ENCODE results near the gene ARHGAP26. TPM values are rescaled to one million over a fixed set of nuclear protein-coding genes. Genes with fewer than 3 reads are reported as not detected.

The ARHGAP26 gene
- total RNA-seq, 1 experiment from 2014 or later: 65.5 TPM

DNA sequence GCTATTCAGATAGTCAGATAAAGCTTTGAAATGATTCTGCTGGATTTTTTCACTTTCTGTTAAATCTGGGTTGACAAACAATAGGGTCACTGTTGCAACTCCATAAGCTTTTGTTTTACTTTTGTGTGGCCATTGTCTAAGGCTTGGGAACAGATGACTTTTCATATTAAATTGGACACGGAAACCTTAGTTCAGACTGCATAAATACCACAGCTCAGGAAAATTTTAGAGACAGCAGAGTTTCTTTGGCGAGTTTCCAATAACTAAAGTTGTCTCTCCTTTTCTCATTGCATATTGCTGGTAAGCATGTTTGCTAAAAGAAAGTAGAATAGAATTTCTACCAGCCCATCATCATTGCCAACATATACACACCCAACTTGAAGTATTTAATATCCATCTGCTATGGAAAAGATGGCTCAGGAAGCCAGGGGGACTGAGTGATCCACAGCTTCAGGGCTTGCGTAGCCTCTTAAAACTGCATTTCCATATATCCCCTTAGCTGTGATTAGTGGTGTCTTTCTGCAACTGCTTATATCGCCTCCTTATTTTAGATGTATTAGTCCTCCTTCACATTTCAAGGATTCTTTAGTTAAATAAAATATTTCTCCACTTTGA, 168.2 kb downstream of the ARHGAP26 start:
- TF ChIP-seq, protein P1, sequence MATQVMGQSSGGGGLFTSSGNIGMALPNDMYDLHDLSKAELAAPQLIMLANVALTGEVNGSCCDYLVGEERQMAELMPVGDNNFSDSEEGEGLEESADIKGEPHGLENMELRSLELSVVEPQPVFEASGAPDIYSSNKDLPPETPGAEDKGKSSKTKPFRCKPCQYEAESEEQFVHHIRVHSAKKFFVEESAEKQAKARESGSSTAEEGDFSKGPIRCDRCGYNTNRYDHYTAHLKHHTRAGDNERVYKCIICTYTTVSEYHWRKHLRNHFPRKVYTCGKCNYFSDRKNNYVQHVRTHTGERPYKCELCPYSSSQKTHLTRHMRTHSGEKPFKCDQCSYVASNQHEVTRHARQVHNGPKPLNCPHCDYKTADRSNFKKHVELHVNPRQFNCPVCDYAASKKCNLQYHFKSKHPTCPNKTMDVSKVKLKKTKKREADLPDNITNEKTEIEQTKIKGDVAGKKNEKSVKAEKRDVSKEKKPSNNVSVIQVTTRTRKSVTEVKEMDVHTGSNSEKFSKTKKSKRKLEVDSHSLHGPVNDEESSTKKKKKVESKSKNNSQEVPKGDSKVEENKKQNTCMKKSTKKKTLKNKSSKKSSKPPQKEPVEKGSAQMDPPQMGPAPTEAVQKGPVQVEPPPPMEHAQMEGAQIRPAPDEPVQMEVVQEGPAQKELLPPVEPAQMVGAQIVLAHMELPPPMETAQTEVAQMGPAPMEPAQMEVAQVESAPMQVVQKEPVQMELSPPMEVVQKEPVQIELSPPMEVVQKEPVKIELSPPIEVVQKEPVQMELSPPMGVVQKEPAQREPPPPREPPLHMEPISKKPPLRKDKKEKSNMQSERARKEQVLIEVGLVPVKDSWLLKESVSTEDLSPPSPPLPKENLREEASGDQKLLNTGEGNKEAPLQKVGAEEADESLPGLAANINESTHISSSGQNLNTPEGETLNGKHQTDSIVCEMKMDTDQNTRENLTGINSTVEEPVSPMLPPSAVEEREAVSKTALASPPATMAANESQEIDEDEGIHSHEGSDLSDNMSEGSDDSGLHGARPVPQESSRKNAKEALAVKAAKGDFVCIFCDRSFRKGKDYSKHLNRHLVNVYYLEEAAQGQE (IDR thresholded peaks at IDR 0.05; ENCODE audit: insufficient read depth in 1 of 2, low read depth in 2 of 2, low read length in 1 of 2): no peak
- TF ChIP-seq TCF7L2 (IDR thresholded peaks at IDR 0.05; ENCODE audit: low read depth, low read length) (no peak), POLR2AphosphoS5 (IDR thresholded peaks at IDR 0.05; ENCODE audit: low read depth, low read length) (no peak), SIN3A (IDR thresholded peaks at IDR 0.05; ENCODE audit: borderline replicate concordance, insufficient read depth, low read depth, low read length) (no peak)
- TF ChIP-seq, protein P2, sequence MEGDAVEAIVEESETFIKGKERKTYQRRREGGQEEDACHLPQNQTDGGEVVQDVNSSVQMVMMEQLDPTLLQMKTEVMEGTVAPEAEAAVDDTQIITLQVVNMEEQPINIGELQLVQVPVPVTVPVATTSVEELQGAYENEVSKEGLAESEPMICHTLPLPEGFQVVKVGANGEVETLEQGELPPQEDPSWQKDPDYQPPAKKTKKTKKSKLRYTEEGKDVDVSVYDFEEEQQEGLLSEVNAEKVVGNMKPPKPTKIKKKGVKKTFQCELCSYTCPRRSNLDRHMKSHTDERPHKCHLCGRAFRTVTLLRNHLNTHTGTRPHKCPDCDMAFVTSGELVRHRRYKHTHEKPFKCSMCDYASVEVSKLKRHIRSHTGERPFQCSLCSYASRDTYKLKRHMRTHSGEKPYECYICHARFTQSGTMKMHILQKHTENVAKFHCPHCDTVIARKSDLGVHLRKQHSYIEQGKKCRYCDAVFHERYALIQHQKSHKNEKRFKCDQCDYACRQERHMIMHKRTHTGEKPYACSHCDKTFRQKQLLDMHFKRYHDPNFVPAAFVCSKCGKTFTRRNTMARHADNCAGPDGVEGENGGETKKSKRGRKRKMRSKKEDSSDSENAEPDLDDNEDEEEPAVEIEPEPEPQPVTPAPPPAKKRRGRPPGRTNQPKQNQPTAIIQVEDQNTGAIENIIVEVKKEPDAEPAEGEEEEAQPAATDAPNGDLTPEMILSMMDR (IDR thresholded peaks at IDR 0.05): no peak
- no peaks in the 10 kb centered on the region for H3K9me3 ChIP-seq (ENCODE audit: control insufficient read depth, insufficient read depth, low read depth, low read length)
- ChIA-PET CTCF (no interaction called here), POLR2A (no interaction called here)
- no peak overlapping the region for H3K27ac ChIP-seq (ENCODE audit: low read length)
- no peaks in the 10 kb centered on the region for H3K27me3 ChIP-seq (ENCODE audit: control insufficient read depth, insufficient read depth, low read length)
- no peaks in the 10 kb centered on the region for H3K4me1 ChIP-seq (ENCODE audit: control insufficient read depth, insufficient read depth, low read length)
- no peak for ATAC-seq
- DNase-seq (ENCODE audit: low read depth, low spot score): no peak
- intact Hi-C loops (cut with micrococcal nuclease; ENCODE audit: unreplicated experiment) (no loop called here), in situ Hi-C loops (cut with HindIII; ENCODE audit: low pct_unique_long_range_greater_than_20kb, low sequenced_read_pairs) (no loop called here)
- no TSS peak for BruUV-seq (replicated peaks)
- peaks cover 3% of the 10 kb centered on the region; the same call in 1 of the 2 replicates for H3K36me3 ChIP-seq (ENCODE audit: control insufficient read depth, insufficient read depth, low read length)
- H3K4me3 ChIP-seq (ENCODE audit: low read depth in 2 of 2, low read length in 2 of 2): no peak overlapping the region

DNA sequence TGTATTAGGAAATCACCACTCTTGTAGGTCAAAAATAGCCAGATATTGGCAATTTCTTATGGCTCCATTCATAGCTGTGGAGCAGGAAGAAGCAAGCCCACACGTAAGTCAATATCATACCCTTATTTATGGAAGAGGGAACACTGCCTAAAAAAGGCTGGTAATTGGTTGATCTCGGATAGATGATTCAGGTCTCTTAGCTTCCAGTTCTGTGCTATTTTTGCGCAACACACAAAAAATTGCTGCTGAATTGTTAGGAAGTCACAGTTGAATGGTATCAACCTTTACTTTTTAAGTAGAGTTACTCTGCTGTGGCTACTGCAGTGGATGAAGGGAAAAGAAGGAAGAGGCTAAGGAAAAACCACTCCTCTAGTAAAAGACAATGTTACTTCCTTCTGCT, 168.8 kb downstream of the ARHGAP26 start:
- no peaks in the 10 kb centered on the region; the same call in 1 of the 2 replicates for H3K36me3 ChIP-seq (ENCODE audit: control insufficient read depth, insufficient read depth, low read length)
- no peak overlapping the region for H3K4me3 ChIP-seq (ENCODE audit: low read depth in 2 of 2, low read length in 2 of 2)
- H3K4me1 ChIP-seq (ENCODE audit: control insufficient read depth, insufficient read depth, low read length): no peaks in the 10 kb centered on the region
- in situ Hi-C loops (cut with HindIII; ENCODE audit: low pct_unique_long_range_greater_than_20kb, low sequenced_read_pairs): no loop called here
- ChIA-PET POLR2A (no interaction called here), CTCF (no interaction called here)
- DNase-seq (ENCODE audit: low read depth, low spot score) (no peak), ATAC-seq (no peak)
- H3K27me3 ChIP-seq (ENCODE audit: control insufficient read depth, insufficient read depth, low read length): no peaks in the 10 kb centered on the region
- no TSS peak for BruUV-seq (replicated peaks)
- no peak overlapping the region for H3K27ac ChIP-seq (ENCODE audit: low read length)
- intact Hi-C loops (cut with micrococcal nuclease; ENCODE audit: unreplicated experiment): no loop called here
- H3K9me3 ChIP-seq (ENCODE audit: control insufficient read depth, insufficient read depth, low read depth, low read length): no peaks in the 10 kb centered on the region
- TF ChIP-seq SIN3A (IDR thresholded peaks at IDR 0.05; ENCODE audit: borderline replicate concordance, insufficient read depth, low read depth, low read length): no peak

DNA sequence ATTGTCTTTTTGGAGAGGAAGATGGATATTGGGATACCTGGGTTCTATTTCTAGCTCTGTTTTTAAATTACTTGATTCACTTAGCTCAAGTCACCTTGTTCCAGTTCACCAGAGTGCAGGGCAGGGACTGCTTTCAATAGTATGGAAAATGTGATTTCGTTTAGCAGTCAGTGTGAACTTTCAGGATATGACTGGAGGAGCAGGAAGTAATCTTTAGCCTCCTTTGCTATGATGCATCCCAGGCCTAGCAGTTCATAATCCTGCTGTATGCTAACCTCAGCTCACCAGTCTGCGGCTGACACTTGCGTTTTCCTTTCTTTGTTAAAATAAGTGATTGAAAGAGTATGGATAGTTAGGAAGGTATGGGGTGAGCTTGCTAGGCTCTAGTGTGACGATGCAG, 169.7 kb downstream of the ARHGAP26 start:
- H3K4me1 ChIP-seq (ENCODE audit: control insufficient read depth, insufficient read depth, low read length): no peaks in the 10 kb centered on the region
- DNase-seq (ENCODE audit: low read depth, low spot score) (no peak), ATAC-seq (no peak; the same call in 1 of the 2 replicates)
- POLR2A ChIA-PET: no interaction called here
- H3K36me3 ChIP-seq (ENCODE audit: control insufficient read depth, insufficient read depth, low read length): no peaks in the 10 kb centered on the region; the same call in 1 of the 2 replicates
- CTCF ChIA-PET: no interaction called here
- no TSS peak for BruUV-seq (replicated peaks)
- intact Hi-C loops (cut with micrococcal nuclease; ENCODE audit: unreplicated experiment): no loop called here
- H3K27ac ChIP-seq (ENCODE audit: low read length): no peak overlapping the region
- in situ Hi-C loops (cut with HindIII; ENCODE audit: low pct_unique_long_range_greater_than_20kb, low sequenced_read_pairs): no loop called here
- H3K27me3 ChIP-seq (ENCODE audit: control insufficient read depth, insufficient read depth, low read length): no peaks in the 10 kb centered on the region
- H3K4me3 ChIP-seq (ENCODE audit: low read depth in 2 of 2, low read length in 2 of 2): no peak overlapping the region
- TF ChIP-seq TCF7L2 (IDR thresholded peaks at IDR 0.05; ENCODE audit: low read depth, low read length): no peak
- TF ChIP-seq, protein P1 (IDR thresholded peaks at IDR 0.05; ENCODE audit: insufficient read depth in 1 of 2, low read depth in 2 of 2, low read length in 1 of 2): no peak
- TF ChIP-seq POLR2AphosphoS5 (IDR thresholded peaks at IDR 0.05; ENCODE audit: low read depth, low read length): no peak
- no peak for TF ChIP-seq SIN3A (IDR thresholded peaks at IDR 0.05; ENCODE audit: borderline replicate concordance, insufficient read depth, low read depth, low read length)
- TF ChIP-seq, protein P2 (IDR thresholded peaks at IDR 0.05): no peak
- H3K9me3 ChIP-seq (ENCODE audit: control insufficient read depth, insufficient read depth, low read depth, low read length): no peaks in the 10 kb centered on the region
